Activated T-helper 9 cell treated with anti-CD3 and anti-CD28 coated beads, Interleukin-2, amount 50 U/mL, for 16 hours (primary cell): Measurements from ENCODE around the gene MYO19.
"Not testable (repeated sequence)": the region's sequence is repeated elsewhere in the genome, so short reads cannot be mapped to it uniquely, and the experiment has no call there.

Experiments used
- DNase-seq: peaks from one replicate; pipeline ENCODE4 v3.0.0-alpha.2; 2020; ENCODE audit warnings: low read depth

Gene MYO19

DNA sequence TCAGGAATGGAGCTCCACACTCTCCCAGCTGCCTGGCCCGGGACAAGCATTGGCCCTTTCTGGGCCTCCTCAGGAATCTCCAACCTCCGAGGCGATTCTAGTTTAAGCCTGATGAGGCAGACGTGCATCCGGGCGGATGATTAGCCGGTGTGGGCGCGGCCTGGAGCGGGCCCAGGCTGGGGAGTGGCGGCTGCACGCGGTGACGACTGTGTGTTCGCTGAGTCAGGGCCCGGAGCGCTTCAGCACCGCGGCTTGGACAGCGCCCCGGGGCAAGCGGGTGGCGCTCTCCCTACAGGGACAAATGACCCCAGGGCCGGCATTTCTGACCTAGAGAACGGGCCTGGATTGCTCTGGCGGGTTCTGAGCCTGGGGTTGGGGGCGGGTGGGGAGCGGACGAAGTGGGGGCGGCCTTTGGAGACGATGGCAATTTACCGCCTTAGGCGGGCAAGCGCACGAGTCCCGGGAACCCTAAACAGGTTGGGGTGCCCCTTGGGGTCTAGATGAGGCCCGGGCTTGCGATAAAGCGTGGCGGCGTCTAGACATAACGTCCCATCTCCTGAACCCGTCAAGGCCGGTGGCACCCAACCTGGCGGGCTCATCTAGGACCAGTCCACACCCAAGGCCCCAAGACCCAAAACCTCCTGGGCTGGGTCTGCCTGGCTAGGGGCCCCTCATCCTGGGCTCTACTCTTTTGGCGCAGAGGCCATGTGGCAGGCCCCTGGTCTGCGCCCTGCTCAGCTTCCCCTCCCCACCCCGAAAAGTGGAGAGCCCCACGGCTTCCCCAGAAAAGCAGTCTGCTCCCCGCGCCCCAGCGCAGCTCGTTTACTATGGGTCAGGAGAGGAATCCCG lies 70.5 kb downstream of the MYO19 start:
- no peak for DNase-seq

DNA sequence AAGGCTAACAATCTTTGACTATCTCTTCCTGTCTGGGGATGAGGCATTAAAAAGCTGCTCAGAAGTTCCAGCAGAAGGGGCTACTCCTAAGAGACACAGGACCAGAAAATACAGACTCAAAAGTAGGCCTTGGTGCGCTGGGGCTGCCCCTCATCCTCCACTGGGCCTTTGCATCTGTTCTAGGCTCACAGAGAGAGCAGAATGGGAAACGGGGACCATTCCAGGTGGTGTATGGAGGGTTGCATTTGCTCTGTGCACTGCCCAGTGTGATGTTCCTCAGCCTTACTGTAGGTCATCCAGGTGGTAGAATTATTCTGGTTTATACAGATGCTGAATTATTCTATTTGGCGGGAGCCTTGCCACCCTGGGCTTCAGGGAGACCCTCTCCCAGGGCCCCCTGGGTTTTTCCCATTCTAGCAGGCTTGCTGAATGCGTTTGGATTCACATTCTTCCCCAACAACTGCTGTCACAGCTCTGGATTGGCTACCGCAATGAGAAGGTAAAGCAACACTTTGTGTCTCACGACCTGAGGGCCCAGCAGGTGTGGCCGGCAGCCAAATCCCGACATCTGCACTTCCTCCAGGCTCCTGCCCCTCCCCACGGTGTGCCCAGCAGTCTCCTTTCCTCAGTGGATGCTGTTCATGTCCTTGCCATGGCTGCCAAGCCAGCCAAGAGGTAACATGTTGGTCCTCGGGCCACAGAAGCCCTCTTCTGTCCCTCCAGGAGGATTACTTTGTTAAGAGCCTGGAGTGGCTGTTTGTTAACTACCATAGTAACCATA lies 73.1 kb downstream of the MYO19 start:
- DNase-seq: no peak

DNA sequence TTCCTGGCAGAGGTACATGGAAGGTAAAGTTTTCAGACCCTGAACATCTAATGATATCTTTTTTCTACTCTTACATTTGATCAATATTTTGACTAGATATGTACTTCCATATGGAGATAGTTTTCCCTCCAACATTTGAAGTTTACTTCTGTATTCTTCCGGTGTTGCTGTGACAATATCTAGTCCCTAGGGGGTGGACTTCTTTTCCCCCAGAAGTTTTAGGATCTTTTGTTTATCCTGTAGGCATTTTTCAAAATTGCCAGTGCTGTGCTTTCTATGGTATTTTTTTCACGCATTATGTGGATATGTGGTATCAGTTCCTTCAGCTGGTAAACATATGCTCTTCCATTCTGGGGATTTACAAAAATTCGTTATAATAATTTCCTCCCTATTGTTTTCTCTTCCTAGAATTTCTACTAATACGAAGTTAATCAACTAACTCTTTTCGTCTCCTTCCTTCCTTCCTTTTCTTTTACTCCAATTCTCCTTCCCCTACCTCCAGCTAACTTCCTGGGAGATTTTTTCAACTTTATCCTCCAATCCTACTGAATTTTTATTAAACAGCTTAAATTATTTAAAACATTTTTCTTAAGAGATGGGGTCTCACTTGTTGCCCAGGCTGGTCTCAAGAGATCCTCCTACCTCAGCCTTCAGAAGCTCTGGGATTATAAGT lies 74.3 kb downstream of the MYO19 start:
- no peak for DNase-seq

DNA sequence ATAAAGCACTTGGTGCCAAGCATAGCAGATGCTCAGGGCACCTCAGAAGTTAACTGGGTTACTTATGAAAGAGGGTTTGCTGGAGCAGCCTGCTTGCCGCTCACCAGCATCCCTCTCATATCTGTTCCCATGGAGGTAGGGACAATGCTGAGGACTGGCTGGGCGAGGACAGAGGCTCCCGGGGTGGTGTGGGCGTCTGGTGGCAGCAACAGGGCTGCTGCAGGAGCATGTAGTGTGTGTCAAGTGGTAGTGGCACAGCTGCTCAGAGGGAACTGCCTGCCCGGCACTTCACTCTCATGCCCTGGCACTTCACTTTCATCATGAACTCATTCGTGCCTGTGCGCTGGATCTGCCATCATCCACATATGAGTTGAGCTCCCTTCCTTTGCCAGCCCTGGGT lies 75.1 kb downstream of the MYO19 start:
- DNase-seq: no peak

DNA sequence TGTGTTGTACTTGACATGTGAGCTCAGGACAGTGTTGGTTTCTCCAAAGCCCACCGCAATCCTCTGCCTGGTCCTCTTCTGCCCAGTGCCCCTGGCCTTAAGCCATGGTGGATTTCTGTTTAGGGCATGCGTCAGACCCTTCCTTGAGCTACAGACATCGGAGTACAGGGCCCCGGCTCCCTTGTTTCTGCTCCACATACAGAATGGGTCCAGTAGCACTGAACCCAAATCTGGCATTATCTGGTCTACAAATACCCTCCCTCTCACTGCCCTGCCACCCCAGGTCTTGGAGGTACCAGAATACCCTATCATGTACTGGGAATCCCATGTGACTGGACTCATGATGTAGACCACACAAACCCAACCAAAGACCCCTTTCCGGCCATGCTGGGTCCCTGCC lies 75.6 kb downstream of the MYO19 start:
- no peak for DNase-seq

DNA sequence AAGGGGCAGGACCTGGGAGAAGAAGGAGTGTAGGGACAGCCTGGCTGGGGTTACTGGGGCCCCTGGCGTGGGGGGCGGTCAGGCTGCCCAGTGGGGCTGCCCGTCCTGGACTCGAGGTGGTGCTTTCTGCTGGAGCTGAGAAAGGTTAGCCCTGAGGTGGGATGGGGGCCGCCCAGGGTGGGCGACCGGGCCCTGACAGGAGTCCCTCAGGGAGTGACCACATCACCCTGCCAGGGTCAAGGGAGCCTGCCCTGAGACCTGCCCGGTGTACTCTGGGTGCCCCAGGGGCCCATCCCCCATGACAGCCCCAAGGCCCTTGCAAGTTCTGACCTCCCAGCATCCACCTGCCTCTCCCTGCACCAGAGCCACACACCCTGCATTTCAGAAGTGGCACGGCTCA lies 77.0 kb downstream of the MYO19 start:
- not testable (repeated sequence) for DNase-seq

DNA sequence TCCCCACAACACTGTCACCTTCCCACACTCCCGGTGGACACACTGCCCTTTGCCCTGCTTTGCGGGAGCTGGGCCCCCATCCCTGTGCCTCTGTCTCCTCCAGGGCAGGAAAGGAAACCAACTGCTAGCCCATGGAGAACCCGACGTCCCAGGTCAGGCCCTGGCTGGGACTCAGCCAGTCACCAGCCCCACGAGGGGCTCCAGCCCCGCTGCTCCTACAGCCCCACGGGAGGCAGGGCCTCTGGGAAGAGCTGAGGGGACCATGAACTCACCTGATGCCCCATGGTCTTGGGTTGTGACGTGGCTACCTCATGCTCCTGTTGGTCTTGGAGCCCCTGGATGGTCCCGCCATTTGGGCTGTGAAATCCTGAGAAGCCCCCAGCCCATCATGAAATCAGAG lies 81.8 kb downstream of the MYO19 start:
- DNase-seq: not testable (repeated sequence)

DNA sequence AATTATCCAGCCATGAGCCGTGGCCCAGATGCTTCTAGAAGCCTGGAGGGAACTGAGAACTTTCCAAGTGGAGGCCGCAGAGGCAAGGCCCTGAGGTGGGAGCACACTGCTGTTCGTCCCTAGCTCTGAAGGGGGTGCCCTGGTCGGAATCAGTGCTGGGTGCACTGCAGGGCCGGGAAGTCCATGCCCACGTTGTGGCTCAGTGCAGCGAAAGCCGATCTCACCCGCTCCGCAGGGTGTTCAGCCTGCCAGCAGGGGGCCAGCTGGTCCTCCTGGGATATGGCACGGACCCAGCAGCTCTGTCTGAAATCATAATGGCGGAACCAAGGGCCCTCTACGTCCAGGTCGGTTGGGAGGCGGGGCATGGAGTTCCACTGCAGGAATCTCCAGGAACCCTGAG lies 84.7 kb downstream of the MYO19 start:
- DNase-seq: not testable (repeated sequence)
